Mesenchymal stem cell (in vitro differentiated cells and primary cell): Measurements from ENCODE around the gene TEX13B.
"Not testable (repeated sequence)": the region's sequence is repeated elsewhere in the genome, so short reads cannot be mapped to it uniquely, and the experiment has no call there.

Experiments used
- DNase-seq: peaks from one replicate; pipeline ENCODE4 v3.0.0-alpha.2; 2013
- H2AFZ ChIP-seq: one replicate; pipeline ENCODE4 v1.6.1; 2013; ENCODE audit warnings: low read depth, mild to moderate bottlenecking, control low read depth, inconsistent platforms, low read length, moderate library complexity
- H2AK5ac ChIP-seq: 2 replicates; pipeline ENCODE4 v1.6.1; 2013; ENCODE audit warnings: low read length, moderate library complexity, mild to moderate bottlenecking, inconsistent platforms; ENCODE audit not compliant: severe bottlenecking
- H2BK120ac ChIP-seq: one replicate; pipeline ENCODE4 v1.6.1; 2013; ENCODE audit warnings: low read depth, mild to moderate bottlenecking, inconsistent platforms, low read length, moderate library complexity
- H2BK12ac ChIP-seq, 2 experiments: one replicate each; pipeline ENCODE4 v1.6.1; 2013; ENCODE audit warnings: inconsistent platforms in 2 of 2, low read length in 2 of 2, mild to moderate bottlenecking in 2 of 2, moderate library complexity in 2 of 2, control low read depth in 1 of 2
- H2BK15ac ChIP-seq: one replicate; pipeline ENCODE4 v1.6.1; 2013; ENCODE audit warnings: mild to moderate bottlenecking, low read depth, inconsistent platforms; ENCODE audit not compliant: poor library complexity, severe bottlenecking
- H2BK5ac ChIP-seq: 2 replicates; pipeline ENCODE4 v1.6.1; 2013; ENCODE audit warnings: low read depth, mild to moderate bottlenecking, low read length, control low read depth, inconsistent platforms; ENCODE audit not compliant: poor library complexity, severe bottlenecking
- H3K14ac ChIP-seq, 2 experiments: one replicate each; pipeline ENCODE4 v1.6.1; 2013; ENCODE audit warnings: inconsistent platforms in 2 of 2, low read length in 2 of 2, control low read depth in 1 of 2, mild to moderate bottlenecking in 1 of 2, moderate library complexity in 1 of 2
- H3K18ac ChIP-seq, 2 experiments: one replicate each; pipeline ENCODE4 v1.6.1; 2013; ENCODE audit warnings: inconsistent platforms in 2 of 2, low read length in 2 of 2, control low read depth in 1 of 2, low read depth in 1 of 2, mild to moderate bottlenecking in 1 of 2
- H3K23ac ChIP-seq, 2 experiments: one replicate each; pipeline ENCODE4 v1.6.1; 2013; ENCODE audit warnings: inconsistent platforms in 2 of 2, low read length in 2 of 2, mild to moderate bottlenecking in 2 of 2, moderate library complexity in 2 of 2, control low read depth in 1 of 2
- H3K27ac ChIP-seq: 2 replicates; pipeline ENCODE4 v1.5.1; 2013; ENCODE audit warnings: mild to moderate bottlenecking, moderate library complexity, low read length, control low read depth, inconsistent platforms; ENCODE audit not compliant: poor library complexity, severe bottlenecking
- H3K27me3 ChIP-seq, 2 experiments: 2 replicates each; pipeline versions ENCODE4 v1.6.1 to v1.7.0; 2013; ENCODE audit warnings: low read length in 2 of 2, mild to moderate bottlenecking in 2 of 2, moderate library complexity in 2 of 2, control low read depth in 1 of 2, inconsistent platforms in 1 of 2; ENCODE audit not compliant: control insufficient read depth in 1 of 2, insufficient read depth in 1 of 2
- H3K36me3 ChIP-seq, 2 experiments: 2 replicates each; pipeline versions ENCODE4 v1.6.1 to v1.7.0; 2013; ENCODE audit warnings: low read length in 2 of 2, control low read depth in 1 of 2, inconsistent platforms in 1 of 2, low read depth in 1 of 2, mild to moderate bottlenecking in 1 of 2; ENCODE audit not compliant: insufficient read depth in 2 of 2, control insufficient read depth in 1 of 2
- H3K4ac ChIP-seq, 2 experiments: one replicate each; pipeline ENCODE4 v1.6.1; 2013; ENCODE audit warnings: inconsistent platforms in 2 of 2, low read length in 2 of 2, mild to moderate bottlenecking in 2 of 2, moderate library complexity in 2 of 2, control low read depth in 1 of 2, low read depth in 1 of 2
- H3K4me1 ChIP-seq: 2 replicates; pipeline ENCODE4 v1.6.1; 2013; ENCODE audit warnings: low read depth, low read length, control low read depth; ENCODE audit not compliant: control insufficient read depth, insufficient read depth
- H3K4me2 ChIP-seq: 2 replicates; pipeline ENCODE4 v1.6.1; 2013; ENCODE audit warnings: low read length, mild to moderate bottlenecking, inconsistent platforms; ENCODE audit not compliant: poor library complexity, severe bottlenecking
- H3K4me3 ChIP-seq, 2 experiments: 2 replicates each; pipeline versions ENCODE4 v1.5.1 to v1.7.0; 2013; ENCODE audit warnings: low read length in 2 of 2, mild to moderate bottlenecking in 2 of 2, control low read depth in 1 of 2, low read depth in 1 of 2; ENCODE audit not compliant: insufficient read depth in 1 of 2
- H3K79me1 ChIP-seq: replicated peaks from 2 replicates; pipeline ENCODE4 v1.6.1; 2013; ENCODE audit warnings: mild to moderate bottlenecking, control low read depth, low read length, inconsistent platforms; ENCODE audit not compliant: poor library complexity, severe bottlenecking
- H3K9ac ChIP-seq: 2 replicates; pipeline ENCODE4 v1.7.0; 2013; ENCODE audit warnings: mild to moderate bottlenecking, low read length, moderate library complexity
- H3K9me3 ChIP-seq: 2 replicates; pipeline ENCODE4 v1.7.0; 2013; ENCODE audit warnings: mild to moderate bottlenecking, low read length; ENCODE audit not compliant: control insufficient read depth
- H4K8ac ChIP-seq: one replicate; pipeline ENCODE4 v1.6.1; 2013; ENCODE audit warnings: inconsistent platforms, mild to moderate bottlenecking, low read length, moderate library complexity
- H4K91ac ChIP-seq: one replicate; pipeline ENCODE4 v1.6.1; 2013; ENCODE audit warnings: mild to moderate bottlenecking, low read length, inconsistent platforms
- WGBS: methylation state at CpG from one replicate; pipeline ENCODE4 v1.1.7; 2013; ENCODE audit warnings: mixed read lengths; 5-methylcytosine and 5-hydroxymethylcytosine counted together

Gene TEX13B

GRCh38 chrX:107971636-107972035, 10.5 kb downstream of the TEX13B start:
- H2BK5ac ChIP-seq: no peak overlapping the region
- H4K91ac ChIP-seq: no peak overlapping the region
- no peak overlapping the region for H3K9ac ChIP-seq
- peaks cover 3% of the 10 kb centered on the region for H3K9me3 ChIP-seq
- no peaks in the 10 kb centered on the region for H3K79me1 ChIP-seq
- no peak overlapping the region for H3K18ac ChIP-seq
- H4K8ac ChIP-seq: no peak overlapping the region
- no peaks in the 10 kb centered on the region for H3K36me3 ChIP-seq
- no peak overlapping the region for H3K4me3 ChIP-seq
- no peak overlapping the region for H3K23ac ChIP-seq
- no peak for DNase-seq
- H2BK15ac ChIP-seq: no peak overlapping the region
- H2AFZ ChIP-seq: no peak overlapping the region
- no peak overlapping the region for H2BK120ac ChIP-seq
- H2BK12ac ChIP-seq: no peak overlapping the region
- no peak overlapping the region for H3K14ac ChIP-seq
- no peak overlapping the region for H3K27ac ChIP-seq
- no CpG with 5 or more reads among the region's 3 CpGs for WGBS
- peaks cover 0 to 10% of the 10 kb centered on the region in 2 experiments for H3K27me3 ChIP-seq
- H3K4me2 ChIP-seq: no peak overlapping the region
- H3K4ac ChIP-seq: no peak overlapping the region
- H3K4me1 ChIP-seq: no peaks in the 10 kb centered on the region
- H2AK5ac ChIP-seq: no peak overlapping the region

- Histone ChIP-seq H2BK120ac (no peak overlapping the region), H2AFZ (no peak overlapping the region), H3K4me1 (no peaks in the 10 kb centered on the region), H3K79me1 (no peaks in the 10 kb centered on the region), H3K9me3 (peaks cover 4% of the 10 kb centered on the region), H3K36me3 (no peaks in the 10 kb centered on the region), H3K4me3 (no peak overlapping the region), H3K23ac (no peak overlapping the region), H3K27ac (no peak overlapping the region), H3K18ac (no peak overlapping the region), H3K4ac (no peak overlapping the region), H2AK5ac (no peak overlapping the region), H4K8ac (no peak overlapping the region), H2BK5ac (no peak overlapping the region), H3K9ac (no peak overlapping the region), H3K4me2 (no peak overlapping the region), H4K91ac (no peak overlapping the region), H2BK15ac (no peak overlapping the region), H3K14ac (no peak overlapping the region), H3K27me3 (peaks cover 0 to 5% of the 10 kb centered on the region in 2 experiments), H2BK12ac (no peak overlapping the region)
- WGBS: 83% methylated on average over 2 of the region's 2 CpGs
- DNase-seq: no peak
Observed at GRCh38 chrX:107970073-107970472, 12.1 kb downstream of the TEX13B start.

- Histone ChIP-seq H3K4ac (no peak overlapping the region), H3K9me3 (peaks cover 10% of the 10 kb centered on the region), H2BK12ac (no peak overlapping the region), H3K36me3 (no peaks in the 10 kb centered on the region), H3K4me2 (no peak overlapping the region), H4K91ac (no peak overlapping the region), H3K14ac (no peak overlapping the region), H3K9ac (no peak overlapping the region), H3K4me3 (no peak overlapping the region), H2AK5ac (no peak overlapping the region), H2AFZ (no peak overlapping the region), H2BK120ac (no peak overlapping the region), H3K79me1 (no peaks in the 10 kb centered on the region), H3K27ac (no peak overlapping the region), H2BK5ac (no peak overlapping the region), H3K27me3 (peaks cover 0 to 5% of the 10 kb centered on the region in 2 experiments), H2BK15ac (no peak overlapping the region), H3K4me1 (no peaks in the 10 kb centered on the region), H3K23ac (no peak overlapping the region), H3K18ac (no peak overlapping the region), H4K8ac (no peak overlapping the region)
- WGBS: 100% methylated on average over 1 of the region's 5 CpGs
- DNase-seq: no peak
Observed at GRCh38 chrX:107968623-107969022, 13.5 kb downstream of the TEX13B start.

GRCh38 chrX:107955337-107955736, 26.8 kb downstream of the TEX13B start:
- H3K36me3 ChIP-seq, H3K4ac ChIP-seq, H3K4me2 ChIP-seq, H3K4me3 ChIP-seq, H4K8ac ChIP-seq, H3K79me1 ChIP-seq, H3K9me3 ChIP-seq, H3K14ac ChIP-seq, H3K4me1 ChIP-seq, H3K23ac ChIP-seq, H4K91ac ChIP-seq, DNase-seq, H3K27ac ChIP-seq, H3K9ac ChIP-seq, H2BK120ac ChIP-seq, H2BK12ac ChIP-seq, H2BK5ac ChIP-seq, H2AK5ac ChIP-seq, H2BK15ac ChIP-seq, H2AFZ ChIP-seq, H3K18ac ChIP-seq: not testable (repeated sequence)
- peaks cover 0 to 12% of the 10 kb centered on the region in 2 experiments for H3K27me3 ChIP-seq
